HL-60 (cell line): Measurements from ENCODE around the gene CSK.

Experiments used
- GABPA ChIP-seq: IDR thresholded peaks from 2 replicates; pipeline ENCODE4 v1.6.1; 2012; ENCODE audit warnings: low read depth
- POLR2AphosphoS5 ChIP-seq: IDR thresholded peaks from 2 replicates; pipeline ENCODE4 v1.6.1; 2012; ENCODE audit warnings: low read depth
- SPI1 ChIP-seq: IDR thresholded peaks from 2 replicates; pipeline ENCODE4 v1.6.1; 2012; ENCODE audit warnings: low read depth, mild to moderate bottlenecking, borderline replicate concordance
- TF ChIP-seq, protein P1 (sequence below): IDR thresholded peaks from one replicate; pipeline ENCODE4 v1.5.1; 2011; ENCODE audit warnings: low read length, control low read depth, inconsistent platforms; ENCODE audit not compliant: insufficient read depth
- TF ChIP-seq, protein P2 (sequence below): IDR thresholded peaks from 2 replicates; pipeline ENCODE4 v1.6.1; 2012; ENCODE audit warnings: low read depth; ENCODE audit not compliant: insufficient replicate concordance

DNA sequence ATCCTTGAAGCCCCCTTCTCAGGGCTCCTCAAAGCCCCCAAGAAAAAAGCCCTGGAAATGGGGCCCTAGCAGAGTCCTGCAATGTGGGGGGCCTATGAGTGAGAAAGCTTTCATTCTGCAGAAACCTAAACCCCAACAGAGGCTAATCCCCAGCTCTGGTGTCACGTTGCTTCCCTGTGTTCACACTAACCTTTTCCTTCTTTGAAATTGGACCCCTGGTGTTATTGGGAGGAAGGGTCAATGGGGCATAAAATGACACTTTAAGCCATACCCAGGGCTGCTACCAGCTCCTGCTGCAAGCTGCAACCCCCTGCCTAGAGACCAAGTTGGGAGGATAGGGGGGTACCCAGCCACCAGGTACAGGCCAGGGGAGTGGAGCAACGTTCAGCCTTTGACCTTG is 31.1 kb upstream of the CSK start:
- TF ChIP-seq GABPA (no peak), POLR2AphosphoS5 (no peak), SPI1 (no peak)
- TF ChIP-seq, protein P1, sequence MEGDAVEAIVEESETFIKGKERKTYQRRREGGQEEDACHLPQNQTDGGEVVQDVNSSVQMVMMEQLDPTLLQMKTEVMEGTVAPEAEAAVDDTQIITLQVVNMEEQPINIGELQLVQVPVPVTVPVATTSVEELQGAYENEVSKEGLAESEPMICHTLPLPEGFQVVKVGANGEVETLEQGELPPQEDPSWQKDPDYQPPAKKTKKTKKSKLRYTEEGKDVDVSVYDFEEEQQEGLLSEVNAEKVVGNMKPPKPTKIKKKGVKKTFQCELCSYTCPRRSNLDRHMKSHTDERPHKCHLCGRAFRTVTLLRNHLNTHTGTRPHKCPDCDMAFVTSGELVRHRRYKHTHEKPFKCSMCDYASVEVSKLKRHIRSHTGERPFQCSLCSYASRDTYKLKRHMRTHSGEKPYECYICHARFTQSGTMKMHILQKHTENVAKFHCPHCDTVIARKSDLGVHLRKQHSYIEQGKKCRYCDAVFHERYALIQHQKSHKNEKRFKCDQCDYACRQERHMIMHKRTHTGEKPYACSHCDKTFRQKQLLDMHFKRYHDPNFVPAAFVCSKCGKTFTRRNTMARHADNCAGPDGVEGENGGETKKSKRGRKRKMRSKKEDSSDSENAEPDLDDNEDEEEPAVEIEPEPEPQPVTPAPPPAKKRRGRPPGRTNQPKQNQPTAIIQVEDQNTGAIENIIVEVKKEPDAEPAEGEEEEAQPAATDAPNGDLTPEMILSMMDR: no peak
- TF ChIP-seq, protein P2, sequence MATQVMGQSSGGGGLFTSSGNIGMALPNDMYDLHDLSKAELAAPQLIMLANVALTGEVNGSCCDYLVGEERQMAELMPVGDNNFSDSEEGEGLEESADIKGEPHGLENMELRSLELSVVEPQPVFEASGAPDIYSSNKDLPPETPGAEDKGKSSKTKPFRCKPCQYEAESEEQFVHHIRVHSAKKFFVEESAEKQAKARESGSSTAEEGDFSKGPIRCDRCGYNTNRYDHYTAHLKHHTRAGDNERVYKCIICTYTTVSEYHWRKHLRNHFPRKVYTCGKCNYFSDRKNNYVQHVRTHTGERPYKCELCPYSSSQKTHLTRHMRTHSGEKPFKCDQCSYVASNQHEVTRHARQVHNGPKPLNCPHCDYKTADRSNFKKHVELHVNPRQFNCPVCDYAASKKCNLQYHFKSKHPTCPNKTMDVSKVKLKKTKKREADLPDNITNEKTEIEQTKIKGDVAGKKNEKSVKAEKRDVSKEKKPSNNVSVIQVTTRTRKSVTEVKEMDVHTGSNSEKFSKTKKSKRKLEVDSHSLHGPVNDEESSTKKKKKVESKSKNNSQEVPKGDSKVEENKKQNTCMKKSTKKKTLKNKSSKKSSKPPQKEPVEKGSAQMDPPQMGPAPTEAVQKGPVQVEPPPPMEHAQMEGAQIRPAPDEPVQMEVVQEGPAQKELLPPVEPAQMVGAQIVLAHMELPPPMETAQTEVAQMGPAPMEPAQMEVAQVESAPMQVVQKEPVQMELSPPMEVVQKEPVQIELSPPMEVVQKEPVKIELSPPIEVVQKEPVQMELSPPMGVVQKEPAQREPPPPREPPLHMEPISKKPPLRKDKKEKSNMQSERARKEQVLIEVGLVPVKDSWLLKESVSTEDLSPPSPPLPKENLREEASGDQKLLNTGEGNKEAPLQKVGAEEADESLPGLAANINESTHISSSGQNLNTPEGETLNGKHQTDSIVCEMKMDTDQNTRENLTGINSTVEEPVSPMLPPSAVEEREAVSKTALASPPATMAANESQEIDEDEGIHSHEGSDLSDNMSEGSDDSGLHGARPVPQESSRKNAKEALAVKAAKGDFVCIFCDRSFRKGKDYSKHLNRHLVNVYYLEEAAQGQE: no peak
